DOHH2 (cell line): ENCODE results near the gene ADGRL3.
"Not testable (repeated sequence)": the region's sequence is repeated elsewhere in the genome, so short reads cannot be mapped to it uniquely, and the experiment has no call there.

ENCODE experiments used
- H3F3A ChIP-seq: fragments of 200-600 bp; sonication (generic), shearing (Covaris generic); 2 replicates; pipeline ENCODE4 v1.6.0; 2016; ENCODE audit warnings: antibody characterized with exemption, mild to moderate bottlenecking; ENCODE audit not compliant: control insufficient read depth, insufficient read depth
- H3K27ac ChIP-seq: fragments of 200-600 bp; sonication (generic); 2 replicates; pipeline ENCODE4 v1.5.1; 2014; ENCODE audit warnings: low read depth, mild to moderate bottlenecking, low read length, moderate library complexity
- H3K27me3 ChIP-seq: fragments of 200-600 bp; sonication (generic); 2 replicates; pipeline ENCODE4 v1.6.1; 2014; ENCODE audit warnings: mild to moderate bottlenecking, low read length, mixed read lengths; ENCODE audit not compliant: control insufficient read depth
- H3K36me3 ChIP-seq: fragments of 200-600 bp; sonication (generic); 2 replicates; pipeline ENCODE4 v1.6.1; 2014; ENCODE audit warnings: mild to moderate bottlenecking, low read length, moderate library complexity, mixed read lengths; ENCODE audit not compliant: control insufficient read depth
- H3K4me1 ChIP-seq: fragments of 200-600 bp; sonication (generic); 2 replicates; pipeline ENCODE4 v1.6.1; 2014; ENCODE audit warnings: mild to moderate bottlenecking, low read length, mixed read lengths; ENCODE audit not compliant: control insufficient read depth
- H3K4me2 ChIP-seq: fragments of 200-600 bp; sonication (generic); 2 replicates; pipeline ENCODE4 v1.6.0; 2014; ENCODE audit warnings: mild to moderate bottlenecking, low read length, moderate library complexity
- H3K4me3 ChIP-seq: fragments of 200-600 bp; sonication (generic); 2 replicates; pipeline ENCODE4 v1.5.1; 2014; ENCODE audit warnings: mild to moderate bottlenecking, low read length, mixed read lengths
- H3K79me2 ChIP-seq: fragments of 200-600 bp; sonication (generic); 2 replicates; pipeline ENCODE4 v1.6.1; 2014; ENCODE audit warnings: mild to moderate bottlenecking, low read length, mixed read lengths; ENCODE audit not compliant: control insufficient read depth
- H3K9me2 ChIP-seq: fragments of 200-600 bp; sonication (generic); replicated peaks from 2 replicates; pipeline ENCODE4 v1.6.1; 2014; ENCODE audit warnings: mild to moderate bottlenecking, low read length, mixed read lengths; ENCODE audit not compliant: control insufficient read depth
- H3K9me3 ChIP-seq: fragments of 200-600 bp; sonication (generic); 2 replicates; pipeline ENCODE4 v1.6.1; 2014; ENCODE audit warnings: antibody characterized with exemption, low read length, mixed read lengths; ENCODE audit not compliant: control insufficient read depth, insufficient read depth
- H4K20me1 ChIP-seq: fragments of 200-600 bp; sonication (generic); 2 replicates; pipeline ENCODE4 v1.6.0; 2014; ENCODE audit warnings: low read depth, mild to moderate bottlenecking, antibody characterized with exemption, low read length, moderate library complexity; ENCODE audit not compliant: control insufficient read depth, insufficient read depth
- EZH2phosphoT487 ChIP-seq: fragments of 200-600 bp; sonication (generic); IDR thresholded peaks from 2 replicates; pipeline ENCODE4 v1.6.1; 2017; ENCODE audit warnings: borderline replicate concordance, mild to moderate bottlenecking, antibody characterized with exemption, low read length, moderate library complexity, mixed read lengths
- TF ChIP-seq, protein P1 (sequence below): fragments of 200-600 bp; sonication (generic); IDR thresholded peaks from one replicate; pipeline ENCODE4 v1.5.1; 2014; ENCODE audit warnings: antibody characterized with exemption, mild to moderate bottlenecking, low read depth, low read length; ENCODE audit not compliant: poor library complexity, severe bottlenecking

ADGRL3 gene

DNA sequence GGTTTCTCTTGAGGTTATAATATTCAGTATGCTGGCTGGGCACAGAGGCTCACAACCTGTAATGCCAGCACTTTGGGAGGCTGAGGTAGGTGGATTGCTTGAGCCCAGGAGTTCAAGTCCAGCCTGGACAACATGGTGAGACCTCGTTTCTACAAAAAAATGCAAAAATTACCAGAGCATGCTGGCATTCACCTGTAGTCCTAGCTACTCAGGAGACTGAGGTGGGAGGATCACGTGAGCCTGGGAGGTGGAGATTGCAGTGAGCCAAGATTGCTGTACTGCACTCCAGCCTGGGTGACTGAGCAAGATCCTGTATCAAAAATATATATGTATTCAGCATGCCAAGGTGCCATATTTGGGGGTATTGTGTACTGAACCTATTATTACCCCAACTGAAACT lies 552.5 kb downstream of the ADGRL3 start:
- Histone ChIP-seq H3K9me3 (no peaks in the 10 kb centered on the region), H3K4me2 (no peak overlapping the region), H3K79me2 (no peaks in the 10 kb centered on the region), H3F3A (no peaks in the 10 kb centered on the region), H4K20me1 (no peaks in the 10 kb centered on the region), H3K4me1 (no peaks in the 10 kb centered on the region), H3K27me3 (no peaks in the 10 kb centered on the region), H3K9me2 (no peaks in the 10 kb centered on the region), H3K27ac (no peak overlapping the region), H3K4me3 (no peak overlapping the region), H3K36me3 (no peaks in the 10 kb centered on the region)
- TF ChIP-seq, protein P1, sequence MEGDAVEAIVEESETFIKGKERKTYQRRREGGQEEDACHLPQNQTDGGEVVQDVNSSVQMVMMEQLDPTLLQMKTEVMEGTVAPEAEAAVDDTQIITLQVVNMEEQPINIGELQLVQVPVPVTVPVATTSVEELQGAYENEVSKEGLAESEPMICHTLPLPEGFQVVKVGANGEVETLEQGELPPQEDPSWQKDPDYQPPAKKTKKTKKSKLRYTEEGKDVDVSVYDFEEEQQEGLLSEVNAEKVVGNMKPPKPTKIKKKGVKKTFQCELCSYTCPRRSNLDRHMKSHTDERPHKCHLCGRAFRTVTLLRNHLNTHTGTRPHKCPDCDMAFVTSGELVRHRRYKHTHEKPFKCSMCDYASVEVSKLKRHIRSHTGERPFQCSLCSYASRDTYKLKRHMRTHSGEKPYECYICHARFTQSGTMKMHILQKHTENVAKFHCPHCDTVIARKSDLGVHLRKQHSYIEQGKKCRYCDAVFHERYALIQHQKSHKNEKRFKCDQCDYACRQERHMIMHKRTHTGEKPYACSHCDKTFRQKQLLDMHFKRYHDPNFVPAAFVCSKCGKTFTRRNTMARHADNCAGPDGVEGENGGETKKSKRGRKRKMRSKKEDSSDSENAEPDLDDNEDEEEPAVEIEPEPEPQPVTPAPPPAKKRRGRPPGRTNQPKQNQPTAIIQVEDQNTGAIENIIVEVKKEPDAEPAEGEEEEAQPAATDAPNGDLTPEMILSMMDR, result no peak
- no peak for TF ChIP-seq EZH2phosphoT487

DNA sequence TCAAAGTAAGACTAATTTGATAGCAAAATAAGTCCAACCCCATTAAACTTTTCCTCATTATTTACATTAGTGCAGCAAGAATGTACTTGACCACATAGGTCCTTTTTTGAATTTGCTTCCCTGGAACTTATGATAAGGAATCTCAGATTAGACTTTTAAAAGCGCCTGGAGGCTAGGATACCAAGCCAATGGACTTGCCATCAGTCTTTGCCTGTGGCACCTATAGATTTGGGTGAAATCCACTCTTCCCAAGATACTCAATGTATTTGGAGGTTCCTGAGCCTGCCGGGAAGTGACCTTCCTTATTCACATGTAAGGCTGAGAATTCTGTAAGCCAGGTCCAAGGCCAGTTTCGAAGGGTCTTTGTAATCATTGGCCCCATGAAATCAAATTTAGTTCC lies 553.6 kb downstream of the ADGRL3 start:
- Histone ChIP-seq H3K4me1 (no peaks in the 10 kb centered on the region), H4K20me1 (no peaks in the 10 kb centered on the region), H3K79me2 (no peaks in the 10 kb centered on the region), H3K36me3 (no peaks in the 10 kb centered on the region), H3K4me2 (no peak overlapping the region), H3K4me3 (no peak overlapping the region), H3F3A (no peaks in the 10 kb centered on the region), H3K27ac (no peak overlapping the region), H3K9me3 (no peaks in the 10 kb centered on the region), H3K9me2 (no peaks in the 10 kb centered on the region), H3K27me3 (no peaks in the 10 kb centered on the region)
- TF ChIP-seq, protein P1, result no peak
- TF ChIP-seq EZH2phosphoT487, result no peak

DNA sequence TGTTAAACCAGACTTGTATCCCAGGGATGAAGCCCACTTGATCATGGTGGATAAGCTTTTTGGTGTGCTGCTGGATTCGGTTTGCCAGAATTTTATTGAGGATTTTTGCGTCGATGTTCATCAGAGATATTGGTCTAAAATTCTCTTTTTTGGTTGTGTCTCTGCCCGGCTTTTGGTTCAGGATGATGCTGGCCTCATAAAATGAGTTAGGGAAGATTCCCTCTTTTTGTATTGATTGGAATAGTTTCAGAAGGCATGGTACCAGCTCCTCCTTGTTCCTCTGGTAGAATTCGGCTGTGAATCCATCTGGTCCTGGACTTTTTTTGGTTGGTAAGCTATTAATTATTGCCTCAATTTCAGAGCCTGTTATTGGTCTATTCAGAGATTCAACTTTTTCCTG lies 556.8 kb downstream of the ADGRL3 start:
- not testable (repeated sequence) for H3K27ac ChIP-seq, H3K79me2 ChIP-seq, H3K9me2 ChIP-seq, H3K9me3 ChIP-seq, H3F3A ChIP-seq, H4K20me1 ChIP-seq, H3K27me3 ChIP-seq, H3K36me3 ChIP-seq, H3K4me3 ChIP-seq, H3K4me2 ChIP-seq, H3K4me1 ChIP-seq

DNA sequence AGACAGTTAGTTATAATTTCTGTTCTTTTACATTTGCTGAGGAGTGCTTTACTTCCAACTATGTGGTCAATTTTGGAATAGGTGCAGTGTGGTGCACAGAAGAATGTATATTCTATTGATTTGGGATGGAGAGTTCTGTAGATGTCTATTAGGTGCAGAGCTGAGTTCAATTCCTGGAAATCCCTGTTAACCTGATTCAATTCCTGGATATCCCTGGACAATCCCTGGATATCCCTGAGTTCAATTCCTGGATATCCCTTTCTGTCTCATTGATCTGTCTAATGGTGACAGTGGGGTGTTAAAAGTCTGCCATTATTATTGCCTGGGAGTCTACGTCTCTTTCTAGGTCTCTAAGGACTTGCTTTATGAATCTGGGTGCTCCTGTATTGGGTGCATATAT lies 557.9 kb downstream of the ADGRL3 start:
- not testable (repeated sequence) for H3K9me2 ChIP-seq, H3K36me3 ChIP-seq, H3K4me1 ChIP-seq, H3K27me3 ChIP-seq, H3K4me3 ChIP-seq, H3K27ac ChIP-seq, H3K4me2 ChIP-seq, H4K20me1 ChIP-seq, H3K79me2 ChIP-seq, H3F3A ChIP-seq, H3K9me3 ChIP-seq

DNA sequence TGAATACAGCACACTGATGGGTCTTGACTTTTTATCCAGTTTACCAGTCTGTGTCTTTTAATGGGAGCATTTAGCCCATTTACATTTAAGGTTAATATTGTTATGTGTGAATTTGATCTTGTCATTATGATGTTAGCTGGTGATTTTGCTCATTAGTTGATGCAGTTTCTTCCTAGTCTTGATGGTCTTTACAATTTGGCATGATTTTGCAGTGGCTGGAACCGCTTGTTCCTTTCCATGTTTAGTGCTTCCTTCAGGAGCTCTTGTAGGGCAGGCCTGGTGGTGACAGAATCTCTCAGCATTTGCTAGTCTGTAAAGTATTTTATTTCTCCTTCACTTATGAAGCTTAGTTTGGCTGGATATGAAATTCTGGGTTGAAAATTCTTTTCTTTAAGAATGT lies 558.5 kb downstream of the ADGRL3 start:
- not testable (repeated sequence) for H3K27me3 ChIP-seq, H3K36me3 ChIP-seq, H3F3A ChIP-seq, H3K9me2 ChIP-seq, H3K27ac ChIP-seq, H3K79me2 ChIP-seq, H3K9me3 ChIP-seq, H3K4me1 ChIP-seq, H4K20me1 ChIP-seq, H3K4me2 ChIP-seq, H3K4me3 ChIP-seq

DNA sequence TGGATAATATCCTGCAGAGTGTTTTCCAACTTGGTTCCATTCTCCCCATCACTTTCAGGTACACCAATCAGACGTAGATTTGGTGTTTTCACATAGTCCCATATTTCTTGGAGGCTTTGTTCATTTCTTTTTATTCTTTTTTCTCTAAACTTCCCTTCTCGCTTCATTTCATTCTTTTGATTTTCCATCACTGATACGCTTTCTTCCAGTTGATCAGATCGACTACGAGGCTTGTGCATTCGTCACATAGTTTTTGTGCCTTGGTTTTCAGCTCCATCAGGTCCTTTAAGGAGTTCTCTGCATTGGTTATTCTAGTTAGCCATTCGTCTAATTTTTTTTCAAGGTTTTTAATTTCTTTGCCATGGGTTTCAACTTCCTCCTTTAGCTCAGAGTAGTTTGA lies 559.1 kb downstream of the ADGRL3 start:
- not testable (repeated sequence) for H3K9me3 ChIP-seq, H3K36me3 ChIP-seq, H3K4me2 ChIP-seq, H3K27ac ChIP-seq, H3K27me3 ChIP-seq, H3K4me1 ChIP-seq, H3K79me2 ChIP-seq, H4K20me1 ChIP-seq, H3K4me3 ChIP-seq, H3F3A ChIP-seq, H3K9me2 ChIP-seq

DNA sequence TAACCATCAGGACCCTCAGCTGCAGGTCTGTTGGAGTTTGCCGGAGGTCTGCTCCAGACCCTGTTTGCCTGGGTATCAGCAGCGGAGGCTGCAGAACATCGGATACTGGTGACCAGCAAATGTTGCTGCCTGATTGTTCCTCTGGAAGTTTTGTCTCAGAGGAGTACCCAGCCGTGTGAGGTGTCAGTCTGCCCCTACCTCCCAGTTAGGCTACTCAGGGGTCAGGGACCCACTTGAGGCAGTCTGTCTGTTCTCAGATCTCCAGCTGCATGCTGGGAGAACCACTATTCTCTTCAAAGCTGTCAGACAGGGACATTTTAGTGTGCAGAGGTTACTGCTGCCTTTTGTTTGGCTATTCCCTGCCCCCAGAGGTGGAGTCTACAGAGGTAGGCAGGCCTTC lies 559.8 kb downstream of the ADGRL3 start:
- H3K4me1 ChIP-seq, H4K20me1 ChIP-seq, H3K4me3 ChIP-seq, H3K9me2 ChIP-seq, H3K27me3 ChIP-seq, H3K27ac ChIP-seq, H3K36me3 ChIP-seq, H3F3A ChIP-seq, H3K9me3 ChIP-seq, H3K79me2 ChIP-seq, H3K4me2 ChIP-seq: not testable (repeated sequence)
